ENCODE data around the gene DPP6.

The DPP6 gene

DNA sequence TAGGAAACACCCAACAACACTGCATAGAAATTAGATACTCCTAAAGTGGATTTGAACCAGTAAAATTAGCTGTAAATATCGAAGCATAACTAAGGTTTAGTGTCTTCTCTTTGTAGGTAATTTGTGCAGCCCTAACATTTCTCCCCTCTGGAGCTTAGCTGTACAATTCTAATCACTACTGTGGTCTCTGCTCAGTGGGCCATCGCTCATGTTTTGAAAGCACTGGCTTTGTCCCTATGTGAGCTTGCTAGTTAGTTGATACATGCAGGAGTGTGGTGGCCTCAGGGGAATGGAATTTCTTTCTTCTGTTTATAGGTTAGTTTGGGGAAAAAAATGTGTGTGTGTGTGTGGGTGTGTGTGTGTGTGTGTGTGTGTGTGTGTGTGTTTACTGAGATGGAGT, 373.1 kb downstream of the DPP6 start:
- no peaks in the 10 kb centered on the region for H3K27me3 ChIP-seq (replicated peaks in 2 of 5; ENCODE audit: control insufficient read depth in 4 of 5, insufficient read depth in 5 of 5, low read length in 4 of 5)
- no peaks in the 10 kb centered on the region for H3K9me3 ChIP-seq (ENCODE audit: control extremely low read depth in 1 of 5, control insufficient read depth in 4 of 5, insufficient read depth in 2 of 5, low read depth in 1 of 5, low read length in 4 of 5)
- 100% methylated on average over 1 of the region's 2 CpGs for WGBS (ENCODE audit: insufficient coverage)
- ChIA-PET CTCF (no interaction called here), POLR2A (no interaction called here)
- no peak for DNase-seq
- no peak overlapping the region for H3K4me3 ChIP-seq (ENCODE audit: control insufficient read depth in 1 of 7, extremely low read depth in 1 of 7, insufficient read depth in 4 of 7, low read depth in 2 of 7, low read length in 6 of 7)
- H3K4me1 ChIP-seq (ENCODE audit: control extremely low read depth in 1 of 4, control insufficient read depth in 4 of 4, insufficient read depth in 4 of 4, low read length in 3 of 4), result no peaks in the 10 kb centered on the region
- H3K27ac ChIP-seq (ENCODE audit: insufficient read depth in 1 of 2, low read depth in 1 of 2, low read length in 2 of 2, poor library complexity in 1 of 2, severe bottlenecking in 2 of 2), result no peak overlapping the region
- H3K36me3 ChIP-seq (ENCODE audit: control insufficient read depth in 4 of 4, insufficient read depth in 4 of 4, low read length in 3 of 4), result no peaks in the 10 kb centered on the region

DNA sequence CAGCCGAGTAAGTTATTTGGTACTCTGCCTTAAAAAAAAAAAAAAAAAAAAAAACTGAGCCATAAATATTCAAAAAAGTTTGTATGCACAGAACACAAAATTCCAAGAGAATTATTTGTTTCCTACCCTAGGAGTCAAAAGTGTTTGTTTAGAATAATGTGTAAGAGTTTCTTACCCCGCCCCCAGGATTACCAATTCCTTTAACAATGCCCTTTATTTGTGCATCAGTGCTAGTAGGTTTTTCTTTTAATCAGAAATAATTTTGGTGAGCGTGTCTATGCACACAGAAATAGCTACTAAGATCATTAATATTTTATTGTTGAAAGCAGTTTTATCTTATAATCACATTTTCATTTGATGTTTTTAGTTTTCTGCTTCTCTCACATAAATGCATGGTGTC, 374.6 kb downstream of the DPP6 start:
- Histone ChIP-seq H3K4me1 (ENCODE audit: control extremely low read depth in 1 of 4, control insufficient read depth in 4 of 4, insufficient read depth in 4 of 4, low read length in 3 of 4) (no peaks in the 10 kb centered on the region), H3K9me3 (ENCODE audit: control extremely low read depth in 1 of 5, control insufficient read depth in 4 of 5, insufficient read depth in 2 of 5, low read depth in 1 of 5, low read length in 4 of 5) (no peaks in the 10 kb centered on the region), H3K4me3 (ENCODE audit: control insufficient read depth in 1 of 7, extremely low read depth in 1 of 7, insufficient read depth in 4 of 7, low read depth in 2 of 7, low read length in 6 of 7) (no peak overlapping the region), H3K27ac (ENCODE audit: insufficient read depth in 1 of 2, low read depth in 1 of 2, low read length in 2 of 2, poor library complexity in 1 of 2, severe bottlenecking in 2 of 2) (no peak overlapping the region), H3K36me3 (ENCODE audit: control insufficient read depth in 4 of 4, insufficient read depth in 4 of 4, low read length in 3 of 4) (no peaks in the 10 kb centered on the region), H3K27me3 (replicated peaks in 2 of 5; ENCODE audit: control insufficient read depth in 4 of 5, insufficient read depth in 5 of 5, low read length in 4 of 5) (no peaks in the 10 kb centered on the region)
- ChIA-PET POLR2A (no interaction called here), CTCF (no interaction called here)
- no CpG with 5 or more reads among the region's 3 CpGs for WGBS (ENCODE audit: insufficient coverage)
- DNase-seq, result no peak

DNA sequence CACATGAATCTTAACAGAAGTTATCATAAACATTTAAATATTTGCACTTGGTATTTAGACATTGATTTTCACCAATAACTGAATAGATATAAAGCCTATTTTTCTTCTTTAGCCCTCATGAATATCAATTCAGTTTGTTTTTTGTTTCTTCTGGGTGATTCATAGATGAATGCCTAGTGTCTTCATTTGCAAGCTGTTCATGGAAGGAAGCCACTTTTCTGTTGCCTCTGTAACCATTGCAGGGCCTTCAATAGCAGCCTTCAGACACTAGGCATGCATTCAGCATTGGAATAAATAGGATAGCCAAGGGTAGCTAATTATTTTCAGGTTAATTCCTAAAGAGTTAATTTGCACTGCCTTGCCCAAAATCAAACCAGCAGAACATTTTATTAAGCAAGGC, 375.3 kb downstream of the DPP6 start:
- H3K27ac ChIP-seq (ENCODE audit: insufficient read depth in 1 of 2, low read depth in 1 of 2, low read length in 2 of 2, poor library complexity in 1 of 2, severe bottlenecking in 2 of 2), result no peak overlapping the region

DNA sequence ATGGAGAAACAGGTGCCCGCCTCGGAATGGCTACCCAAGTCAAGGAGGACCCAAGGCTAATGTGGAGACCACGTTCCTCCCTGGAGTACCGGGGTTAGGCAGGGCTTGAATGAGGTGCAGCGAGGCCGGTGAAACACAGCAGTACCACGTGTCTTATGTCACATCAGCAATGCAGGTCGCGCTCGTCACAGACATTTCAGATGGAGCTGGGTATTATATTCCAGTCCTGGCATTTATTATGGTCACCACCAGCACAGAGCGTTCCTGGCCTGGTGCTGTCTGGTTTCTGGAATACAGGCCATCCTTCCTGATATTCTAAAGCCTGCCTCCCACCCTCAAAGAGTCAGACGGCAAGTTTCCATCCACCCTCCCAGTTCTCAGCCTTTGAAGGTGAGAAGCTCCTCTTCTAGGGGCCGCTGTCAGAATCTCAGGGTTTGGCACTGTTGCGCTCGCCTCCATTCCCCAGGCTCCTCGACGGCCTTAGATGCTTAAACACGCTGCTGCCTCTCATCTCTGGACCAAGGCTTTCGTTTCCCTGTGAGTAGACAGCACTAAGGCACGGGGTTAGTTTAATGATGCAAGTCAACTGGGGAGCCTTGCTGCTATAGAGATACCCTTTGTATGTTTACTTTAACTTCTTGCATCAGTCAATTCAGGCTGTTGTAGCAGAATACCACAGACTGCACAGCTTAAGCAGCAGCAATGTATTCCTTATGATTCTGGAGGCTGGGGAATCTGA, 377.6 kb downstream of the DPP6 start:
- H3K4me1 ChIP-seq (ENCODE audit: control extremely low read depth in 1 of 4, control insufficient read depth in 4 of 4, insufficient read depth in 4 of 4, low read length in 3 of 4), result no peaks in the 10 kb centered on the region
- no peak overlapping the region for H3K27ac ChIP-seq (ENCODE audit: insufficient read depth in 1 of 2, low read depth in 1 of 2, low read length in 2 of 2, poor library complexity in 1 of 2, severe bottlenecking in 2 of 2)
- H3K36me3 ChIP-seq (ENCODE audit: control insufficient read depth in 4 of 4, insufficient read depth in 4 of 4, low read length in 3 of 4), result no peaks in the 10 kb centered on the region
- POLR2A ChIA-PET, result no interaction called here
- WGBS (ENCODE audit: insufficient coverage), result 89% methylated on average over 20 of the region's 20 CpGs
- H3K4me3 ChIP-seq (ENCODE audit: control insufficient read depth in 1 of 7, extremely low read depth in 1 of 7, insufficient read depth in 4 of 7, low read depth in 2 of 7, low read length in 6 of 7), result no peak overlapping the region
- CTCF ChIA-PET, result no interaction called here
- H3K9me3 ChIP-seq (ENCODE audit: control extremely low read depth in 1 of 5, control insufficient read depth in 4 of 5, insufficient read depth in 2 of 5, low read depth in 1 of 5, low read length in 4 of 5), result no peaks in the 10 kb centered on the region
- DNase-seq, result no peak
- H3K27me3 ChIP-seq (replicated peaks in 2 of 5; ENCODE audit: control insufficient read depth in 4 of 5, insufficient read depth in 5 of 5, low read length in 4 of 5), result no peaks in the 10 kb centered on the region

More for the DNA sequence above, 375.3 kb downstream of the DPP6 start:
- Histone ChIP-seq H3K27me3 (replicated peaks in 2 of 5; ENCODE audit: control insufficient read depth in 4 of 5, insufficient read depth in 5 of 5, low read length in 4 of 5) (no peaks in the 10 kb centered on the region), H3K9me3 (ENCODE audit: control extremely low read depth in 1 of 5, control insufficient read depth in 4 of 5, insufficient read depth in 2 of 5, low read depth in 1 of 5, low read length in 4 of 5) (no peaks in the 10 kb centered on the region), H3K4me3 (ENCODE audit: control insufficient read depth in 1 of 7, extremely low read depth in 1 of 7, insufficient read depth in 4 of 7, low read depth in 2 of 7, low read length in 6 of 7) (no peak overlapping the region), H3K4me1 (ENCODE audit: control extremely low read depth in 1 of 4, control insufficient read depth in 4 of 4, insufficient read depth in 4 of 4, low read length in 3 of 4) (no peaks in the 10 kb centered on the region), H3K36me3 (ENCODE audit: control insufficient read depth in 4 of 4, insufficient read depth in 4 of 4, low read length in 3 of 4) (no peaks in the 10 kb centered on the region)
- CTCF ChIA-PET, result no interaction called here
- POLR2A ChIA-PET, result no interaction called here
- DNase-seq, result no peak

DNA sequence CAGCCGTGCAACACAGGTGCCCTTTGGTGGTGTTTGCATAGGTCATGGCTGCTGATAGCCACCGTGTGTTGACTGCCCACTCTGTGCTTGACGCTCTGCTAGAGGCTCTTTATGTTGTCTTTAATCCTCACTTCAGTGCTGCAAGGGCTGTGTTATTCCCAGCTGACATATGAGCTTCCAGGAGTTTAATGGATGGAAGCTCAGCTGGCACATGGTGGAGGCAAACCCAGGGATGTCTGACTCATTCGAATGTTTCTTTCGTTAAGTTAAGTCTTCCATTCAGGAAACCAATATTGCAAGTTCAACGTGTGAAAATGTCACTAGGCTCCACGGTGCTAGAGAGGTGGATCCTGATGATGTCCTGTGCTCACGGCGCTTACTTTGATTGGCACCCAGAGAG, 378.4 kb downstream of the DPP6 start:
- POLR2A ChIA-PET, result no interaction called here
- H3K9me3 ChIP-seq (ENCODE audit: control extremely low read depth in 1 of 5, control insufficient read depth in 4 of 5, insufficient read depth in 2 of 5, low read depth in 1 of 5, low read length in 4 of 5), result no peaks in the 10 kb centered on the region
- no peaks in the 10 kb centered on the region for H3K36me3 ChIP-seq (ENCODE audit: control insufficient read depth in 4 of 4, insufficient read depth in 4 of 4, low read length in 3 of 4)
- CTCF ChIA-PET, result no interaction called here
- no peak overlapping the region for H3K27ac ChIP-seq (ENCODE audit: insufficient read depth in 1 of 2, low read depth in 1 of 2, low read length in 2 of 2, poor library complexity in 1 of 2, severe bottlenecking in 2 of 2)
- 95% methylated on average over 9 of the region's 9 CpGs for WGBS (ENCODE audit: insufficient coverage)
- no peak for DNase-seq
- H3K4me3 ChIP-seq (ENCODE audit: control insufficient read depth in 1 of 7, extremely low read depth in 1 of 7, insufficient read depth in 4 of 7, low read depth in 2 of 7, low read length in 6 of 7), result no peak overlapping the region
- H3K4me1 ChIP-seq (ENCODE audit: control extremely low read depth in 1 of 4, control insufficient read depth in 4 of 4, insufficient read depth in 4 of 4, low read length in 3 of 4), result no peaks in the 10 kb centered on the region
- H3K27me3 ChIP-seq (replicated peaks in 2 of 5; ENCODE audit: control insufficient read depth in 4 of 5, insufficient read depth in 5 of 5, low read length in 4 of 5), result no peaks in the 10 kb centered on the region

DNA sequence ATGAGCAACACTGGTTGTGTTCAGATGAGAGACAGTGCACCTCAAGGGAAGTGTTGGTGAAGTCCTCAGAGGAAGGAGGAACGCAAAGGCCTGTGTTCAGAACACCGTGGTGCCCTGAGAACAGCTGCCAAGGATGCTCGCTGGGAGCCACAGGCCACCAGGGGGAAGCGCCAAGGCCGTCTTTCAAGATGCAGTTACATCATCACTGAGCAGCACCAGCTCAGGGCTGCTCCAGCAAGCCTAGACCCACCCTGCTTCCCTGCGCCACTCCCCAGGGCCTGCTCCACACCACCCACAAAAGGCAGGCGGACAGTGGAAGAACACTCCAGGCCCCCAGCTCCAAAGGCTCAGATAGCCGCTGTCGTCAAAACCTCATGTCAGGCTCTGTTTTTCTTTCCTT, 378.8 kb downstream of the DPP6 start:
- Histone ChIP-seq H3K4me3 (ENCODE audit: control insufficient read depth in 1 of 7, extremely low read depth in 1 of 7, insufficient read depth in 4 of 7, low read depth in 2 of 7, low read length in 6 of 7) (no peak overlapping the region), H3K9me3 (ENCODE audit: control extremely low read depth in 1 of 5, control insufficient read depth in 4 of 5, insufficient read depth in 2 of 5, low read depth in 1 of 5, low read length in 4 of 5) (no peaks in the 10 kb centered on the region), H3K36me3 (ENCODE audit: control insufficient read depth in 4 of 4, insufficient read depth in 4 of 4, low read length in 3 of 4) (no peaks in the 10 kb centered on the region), H3K27me3 (replicated peaks in 2 of 5; ENCODE audit: control insufficient read depth in 4 of 5, insufficient read depth in 5 of 5, low read length in 4 of 5) (no peaks in the 10 kb centered on the region), H3K27ac (ENCODE audit: insufficient read depth in 1 of 2, low read depth in 1 of 2, low read length in 2 of 2, poor library complexity in 1 of 2, severe bottlenecking in 2 of 2) (no peak overlapping the region), H3K4me1 (ENCODE audit: control extremely low read depth in 1 of 4, control insufficient read depth in 4 of 4, insufficient read depth in 4 of 4, low read length in 3 of 4) (no peaks in the 10 kb centered on the region)
- DNase-seq, result no peak
- POLR2A ChIA-PET, result no interaction called here
- CTCF ChIA-PET, result no interaction called here
- WGBS (ENCODE audit: insufficient coverage), result 92% methylated on average over 7 of the region's 9 CpGs

DNA sequence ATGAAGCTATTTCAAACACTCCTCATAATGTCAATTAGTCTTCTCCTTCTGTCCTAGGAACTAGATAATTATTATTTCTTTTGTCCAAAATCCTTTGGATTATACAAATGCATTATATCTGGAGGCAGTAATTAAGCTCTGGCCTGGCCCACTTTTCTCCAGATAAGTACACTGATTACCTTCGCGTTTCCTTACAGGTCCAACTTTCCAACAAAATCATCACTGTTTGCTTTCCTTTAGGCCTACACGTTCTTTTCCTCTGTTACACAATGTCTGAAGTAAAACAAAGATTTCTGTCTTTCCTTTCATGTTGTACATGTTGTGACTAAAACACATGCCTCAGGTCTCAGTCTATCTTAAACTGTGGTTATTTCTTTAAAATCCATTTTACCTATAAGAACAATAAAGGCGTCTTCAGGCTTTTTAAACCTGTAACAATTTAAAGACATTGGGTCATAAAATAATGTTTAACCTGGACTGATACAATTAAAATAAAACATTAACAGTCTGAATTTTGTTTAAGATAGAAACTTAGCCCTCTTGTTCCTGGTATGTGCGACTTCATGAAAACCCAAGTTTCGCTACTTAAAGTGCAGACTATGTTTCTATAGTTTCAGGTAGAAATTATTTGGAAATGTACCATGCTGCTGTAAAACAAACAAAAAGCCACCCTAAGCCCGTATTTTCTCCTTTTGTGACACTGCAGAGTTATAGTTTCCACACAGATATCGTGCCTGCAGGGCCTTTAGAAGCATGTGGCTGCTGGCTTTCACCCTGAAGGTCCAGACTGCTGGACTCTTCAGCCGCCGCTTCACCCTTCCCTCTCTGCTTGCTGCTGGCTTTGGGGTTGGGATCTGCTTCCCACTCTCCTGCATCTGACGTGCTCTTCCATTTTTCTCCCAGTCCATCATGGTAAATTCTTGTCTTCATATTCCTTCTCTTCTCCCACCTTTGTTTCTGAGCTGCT, 381.7 kb downstream of the DPP6 start:
- POLR2A ChIA-PET, result no interaction called here
- Histone ChIP-seq H3K4me1 (ENCODE audit: control extremely low read depth in 1 of 4, control insufficient read depth in 4 of 4, insufficient read depth in 4 of 4, low read length in 3 of 4) (no peaks in the 10 kb centered on the region), H3K27me3 (replicated peaks in 2 of 5; ENCODE audit: control insufficient read depth in 4 of 5, insufficient read depth in 5 of 5, low read length in 4 of 5) (no peaks in the 10 kb centered on the region), H3K27ac (ENCODE audit: insufficient read depth in 1 of 2, low read depth in 1 of 2, low read length in 2 of 2, poor library complexity in 1 of 2, severe bottlenecking in 2 of 2) (no peak overlapping the region), H3K4me3 (ENCODE audit: control insufficient read depth in 1 of 7, extremely low read depth in 1 of 7, insufficient read depth in 4 of 7, low read depth in 2 of 7, low read length in 6 of 7) (no peak overlapping the region), H3K9me3 (ENCODE audit: control extremely low read depth in 1 of 5, control insufficient read depth in 4 of 5, insufficient read depth in 2 of 5, low read depth in 1 of 5, low read length in 4 of 5) (no peaks in the 10 kb centered on the region), H3K36me3 (ENCODE audit: control insufficient read depth in 4 of 4, insufficient read depth in 4 of 4, low read length in 3 of 4) (no peaks in the 10 kb centered on the region)
- 88% methylated on average over 8 of the region's 11 CpGs for WGBS (ENCODE audit: insufficient coverage)
- no peak for DNase-seq
- CTCF ChIA-PET, result no interaction called here
